Measurements from ENCODE around the gene RELN.

DNA sequence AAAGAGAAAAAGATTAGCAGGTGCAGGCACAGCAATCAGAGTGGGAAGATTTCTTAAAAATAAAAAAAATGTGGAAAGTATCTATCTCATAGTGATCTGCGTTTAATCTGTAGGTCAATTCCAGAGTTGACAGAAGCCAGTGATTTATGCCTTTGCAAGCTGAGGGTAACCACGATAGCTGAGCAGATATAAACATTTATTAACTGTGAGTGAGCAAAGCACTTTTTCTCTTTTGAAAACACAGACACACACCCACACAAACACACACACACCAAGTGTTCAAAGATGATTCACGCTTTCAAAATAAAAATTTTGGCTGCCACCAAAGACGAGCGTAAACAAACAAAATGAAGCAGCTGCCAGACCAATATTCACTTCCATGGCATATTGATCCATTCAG, 300.2 kb downstream of the RELN start:
- TF ChIP-seq, protein P1, sequence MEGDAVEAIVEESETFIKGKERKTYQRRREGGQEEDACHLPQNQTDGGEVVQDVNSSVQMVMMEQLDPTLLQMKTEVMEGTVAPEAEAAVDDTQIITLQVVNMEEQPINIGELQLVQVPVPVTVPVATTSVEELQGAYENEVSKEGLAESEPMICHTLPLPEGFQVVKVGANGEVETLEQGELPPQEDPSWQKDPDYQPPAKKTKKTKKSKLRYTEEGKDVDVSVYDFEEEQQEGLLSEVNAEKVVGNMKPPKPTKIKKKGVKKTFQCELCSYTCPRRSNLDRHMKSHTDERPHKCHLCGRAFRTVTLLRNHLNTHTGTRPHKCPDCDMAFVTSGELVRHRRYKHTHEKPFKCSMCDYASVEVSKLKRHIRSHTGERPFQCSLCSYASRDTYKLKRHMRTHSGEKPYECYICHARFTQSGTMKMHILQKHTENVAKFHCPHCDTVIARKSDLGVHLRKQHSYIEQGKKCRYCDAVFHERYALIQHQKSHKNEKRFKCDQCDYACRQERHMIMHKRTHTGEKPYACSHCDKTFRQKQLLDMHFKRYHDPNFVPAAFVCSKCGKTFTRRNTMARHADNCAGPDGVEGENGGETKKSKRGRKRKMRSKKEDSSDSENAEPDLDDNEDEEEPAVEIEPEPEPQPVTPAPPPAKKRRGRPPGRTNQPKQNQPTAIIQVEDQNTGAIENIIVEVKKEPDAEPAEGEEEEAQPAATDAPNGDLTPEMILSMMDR (IDR thresholded peaks at IDR 0.05; ENCODE audit: low read length), result no peak
- TF ChIP-seq EZH2 (IDR thresholded peaks at IDR 0.05; ENCODE audit: borderline replicate concordance, low read length), result no peak

Measured in OCI-LY1 (cell line).